ENCODE measurements around the gene L3MBTL1.
A peak's percentile ranks its signal among the peaks of the same experiment; 100 is the strongest.

L3MBTL1 gene

GRCh38 chr20:43507150-43508080, at the start of gene L3MBTL1:
TSS of gene L3MBTL1 (plus strand) at chr20:43507697. CDS start at chr20:43513504, 5,807 bp downstream.
- H3K4me2 ChIP-seq (ENCODE audit: low read depth, low read length), result peak within 1 kb of the TSS; percentile 70
- peak; percentile 23 for DNase-seq
- H3K9me3 ChIP-seq (replicated peaks; ENCODE audit: insufficient read depth, low read length), result no peaks in the 10 kb centered on the region
- no peaks in the 10 kb centered on the region for H3K36me3 ChIP-seq (replicated peaks; ENCODE audit: insufficient read depth, low read length)
- H4K20me1 ChIP-seq (ENCODE audit: insufficient read depth, low read length), result no peaks in the 10 kb centered on the region
- no peaks in the 10 kb centered on the region for H3K4me1 ChIP-seq (ENCODE audit: low read length)
- H3K27me3 ChIP-seq (replicated peaks; ENCODE audit: insufficient read depth, low read length), result 0 out of 2 replicates have a peak, but pooled peaks cover 4% of the 10 kb centered on the region
- H3K27ac ChIP-seq (ENCODE audit: low read length), result no peak within 1 kb of the TSS
- H3K9me2 ChIP-seq (replicated peaks; ENCODE audit: insufficient read depth, low read length), result no peaks in the 10 kb centered on the region
- TF ChIP-seq, protein P1, sequence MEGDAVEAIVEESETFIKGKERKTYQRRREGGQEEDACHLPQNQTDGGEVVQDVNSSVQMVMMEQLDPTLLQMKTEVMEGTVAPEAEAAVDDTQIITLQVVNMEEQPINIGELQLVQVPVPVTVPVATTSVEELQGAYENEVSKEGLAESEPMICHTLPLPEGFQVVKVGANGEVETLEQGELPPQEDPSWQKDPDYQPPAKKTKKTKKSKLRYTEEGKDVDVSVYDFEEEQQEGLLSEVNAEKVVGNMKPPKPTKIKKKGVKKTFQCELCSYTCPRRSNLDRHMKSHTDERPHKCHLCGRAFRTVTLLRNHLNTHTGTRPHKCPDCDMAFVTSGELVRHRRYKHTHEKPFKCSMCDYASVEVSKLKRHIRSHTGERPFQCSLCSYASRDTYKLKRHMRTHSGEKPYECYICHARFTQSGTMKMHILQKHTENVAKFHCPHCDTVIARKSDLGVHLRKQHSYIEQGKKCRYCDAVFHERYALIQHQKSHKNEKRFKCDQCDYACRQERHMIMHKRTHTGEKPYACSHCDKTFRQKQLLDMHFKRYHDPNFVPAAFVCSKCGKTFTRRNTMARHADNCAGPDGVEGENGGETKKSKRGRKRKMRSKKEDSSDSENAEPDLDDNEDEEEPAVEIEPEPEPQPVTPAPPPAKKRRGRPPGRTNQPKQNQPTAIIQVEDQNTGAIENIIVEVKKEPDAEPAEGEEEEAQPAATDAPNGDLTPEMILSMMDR (IDR thresholded peaks at IDR 0.05; ENCODE audit: low read length), result no peak
- TF ChIP-seq EZH2phosphoT487 (IDR thresholded peaks at IDR 0.05; ENCODE audit: low read length) (no peak), EZH2 (optimal IDR thresholded peaks at IDR 0.05; ENCODE audit: low read depth, low read length) (no peak)
- H3K79me2 ChIP-seq (ENCODE audit: low read length), result no peaks in the 10 kb centered on the region
- 0 out of 2 replicates have a peak within 1 kb of the TSS, but pooled peaks have one; percentile 45 for H2AFZ ChIP-seq (ENCODE audit: low read length)
- no peaks in the 10 kb centered on the region for H3F3A ChIP-seq (ENCODE audit: insufficient read depth, low read length)
- peak within 1 kb of the TSS; percentile 23; the same call in 1 of the 2 replicates for H3K9ac ChIP-seq (ENCODE audit: low read length)
- H3K4me3 ChIP-seq (ENCODE audit: low read length), result peak within 1 kb of the TSS; percentile 57

DNA sequence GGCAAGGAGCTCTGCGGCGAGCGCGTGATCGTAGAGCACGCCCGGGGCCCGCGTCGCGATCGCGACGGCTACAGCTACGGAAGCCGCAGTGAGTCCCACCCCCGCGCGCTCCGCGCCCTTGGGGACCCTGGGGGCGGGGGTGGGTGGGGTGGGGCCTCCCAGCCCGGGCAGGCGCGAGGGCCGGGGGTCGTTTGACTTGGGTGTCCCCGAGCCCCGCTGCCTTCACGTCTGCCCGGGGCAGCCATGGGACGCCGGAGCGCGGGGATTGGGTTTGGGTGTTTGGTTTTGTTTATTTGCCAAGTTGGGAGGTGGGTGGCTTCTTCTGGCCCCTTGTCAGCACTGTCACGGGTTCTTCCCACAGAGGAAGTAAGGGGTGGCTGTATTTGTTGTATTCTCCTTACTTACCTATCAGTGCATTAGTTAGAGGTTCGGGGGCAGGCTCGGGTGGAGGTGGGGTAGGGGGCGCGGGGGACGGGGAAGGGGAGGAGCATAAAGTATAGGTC, 49.0 kb upstream of the L3MBTL1 start:
- Histone ChIP-seq H3K4me2 (ENCODE audit: low read depth, low read length) (peak overlapping the region; percentile 80; the same call in 1 of the 2 replicates), H3K9ac (ENCODE audit: low read length) (peak overlapping the region; percentile 100), H3K9me2 (replicated peaks; ENCODE audit: insufficient read depth, low read length) (no peaks in the 10 kb centered on the region), H3K27ac (ENCODE audit: low read length) (peak overlapping the region; percentile 91; the same call in 1 of the 2 replicates), H3K36me3 (replicated peaks; ENCODE audit: insufficient read depth, low read length) (peaks cover 25% of the 10 kb centered on the region), H4K20me1 (ENCODE audit: insufficient read depth, low read length) (peaks cover 14% of the 10 kb centered on the region), H3F3A (ENCODE audit: insufficient read depth, low read length) (peaks cover 16% of the 10 kb centered on the region), H3K4me3 (ENCODE audit: low read length) (peak overlapping the region; percentile 97), H3K27me3 (replicated peaks; ENCODE audit: insufficient read depth, low read length) (no peaks in the 10 kb centered on the region), H3K9me3 (replicated peaks; ENCODE audit: insufficient read depth, low read length) (no peaks in the 10 kb centered on the region), H3K79me2 (ENCODE audit: low read length) (peaks cover 50% of the 10 kb centered on the region), H2AFZ (ENCODE audit: low read length) (no peak overlapping the region), H3K4me1 (ENCODE audit: low read length) (peaks cover 7% of the 10 kb centered on the region; the same call in 1 of the 2 replicates)
- DNase-seq, result no peak
- no peak for TF ChIP-seq EZH2 (optimal IDR thresholded peaks at IDR 0.05; ENCODE audit: low read depth, low read length)
- TF ChIP-seq EZH2phosphoT487 (IDR thresholded peaks at IDR 0.05; ENCODE audit: low read length), result no peak
- TF ChIP-seq, protein P1 (IDR thresholded peaks at IDR 0.05; ENCODE audit: low read length), result no peak

GRCh38 chr20:43459022-43459942, 48.2 kb upstream of the L3MBTL1 start:
- Histone ChIP-seq H2AFZ (ENCODE audit: low read length) (no peak overlapping the region), H3K79me2 (ENCODE audit: low read length) (peaks cover 58% of the 10 kb centered on the region), H3K4me3 (ENCODE audit: low read length) (peak overlapping the region; percentile 97), H3K9ac (ENCODE audit: low read length) (peak overlapping the region; percentile 52; the same call in 1 of the 2 replicates), H4K20me1 (ENCODE audit: insufficient read depth, low read length) (peaks cover 14% of the 10 kb centered on the region), H3K36me3 (replicated peaks; ENCODE audit: insufficient read depth, low read length) (peaks cover 29% of the 10 kb centered on the region), H3K4me1 (ENCODE audit: low read length) (peaks cover 7% of the 10 kb centered on the region; the same call in 1 of the 2 replicates), H3K27me3 (replicated peaks; ENCODE audit: insufficient read depth, low read length) (no peaks in the 10 kb centered on the region), H3F3A (ENCODE audit: insufficient read depth, low read length) (peaks cover 20% of the 10 kb centered on the region), H3K4me2 (ENCODE audit: low read depth, low read length) (peak overlapping the region; percentile 80), H3K9me2 (replicated peaks; ENCODE audit: insufficient read depth, low read length) (no peaks in the 10 kb centered on the region), H3K27ac (ENCODE audit: low read length) (no peak overlapping the region), H3K9me3 (replicated peaks; ENCODE audit: insufficient read depth, low read length) (no peaks in the 10 kb centered on the region)
- no peak for DNase-seq
- TF ChIP-seq, protein P1 (IDR thresholded peaks at IDR 0.05; ENCODE audit: low read length), result no peak
- TF ChIP-seq EZH2 (optimal IDR thresholded peaks at IDR 0.05; ENCODE audit: low read depth, low read length) (no peak), EZH2phosphoT487 (IDR thresholded peaks at IDR 0.05; ENCODE audit: low read length) (no peak)
